Ovary (tissue), 3 donors: Measurements from ENCODE around the gene CDH16.

Experiments
- CTCF ChIP-seq, 3 donors: fragments of 450-650 bp in 2 of 3; fragments of 200-600 bp in 1 of 3; IDR thresholded peaks; one replicate each; pipeline versions ENCODE4 v1.5.1 to v1.8.0; 2016 to 2022; ENCODE audit warnings: antibody characterized with exemption in 3 of 3, mild to moderate bottlenecking in 1 of 3
- EP300 ChIP-seq: sonication (generic); formaldehyde crosslinking; IDR thresholded peaks from one replicate; pipeline ENCODE4 v1.6.1; 2017; ENCODE audit warnings: antibody characterized with exemption
- donor health status: DM: no; HTN: no; CAD: no.

DNA sequence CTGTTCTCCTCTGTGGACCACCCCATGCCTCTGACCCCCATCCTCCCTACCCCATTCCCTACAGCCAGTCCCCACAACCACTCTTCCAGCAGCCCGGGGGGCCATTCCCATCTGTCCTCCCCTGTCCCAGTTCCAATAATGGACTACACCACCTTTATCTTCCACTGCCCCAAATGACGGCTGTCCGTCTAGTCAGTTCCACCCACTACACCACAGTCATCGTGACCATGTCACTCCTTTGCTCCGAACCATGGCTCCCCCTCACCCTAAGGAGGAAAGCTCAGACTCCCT lies 23.1 kb downstream of the CDH16 start:
- TF ChIP-seq EP300 = no peak
- no peak for TF ChIP-seq CTCF (IDR thresholded peaks at IDR 0.05)
